Measurements from ENCODE around the gene UBE2G2. TPM values are rescaled to one million over a fixed set of nuclear protein-coding genes. Genes with fewer than 3 reads are reported as not detected.
A peak's percentile ranks its signal among the peaks of the same experiment; 100 is the strongest.

The UBE2G2 gene
- total and polyA plus RNA-seq, 9 donors: 45.9 to 106 (median 70.3) TPM

- Histone ChIP-seq H3K4me3 (ENCODE audit: low read length) (no peak overlapping the region), H3K36me3 (ENCODE audit: control insufficient read depth, insufficient read depth, low read length) (no peaks in the 10 kb centered on the region), H3K27me3 (ENCODE audit: control insufficient read depth, insufficient read depth, low read length) (no peaks in the 10 kb centered on the region), H3K27ac (ENCODE audit: low read length) (no peak overlapping the region), H3K4me1 (ENCODE audit: control insufficient read depth, insufficient read depth, low read length) (peaks cover 6% of the 10 kb centered on the region), H3K9me3 (replicated peaks; ENCODE audit: control insufficient read depth, low read depth, low read length) (peaks cover 3% of the 10 kb centered on the region)
- WGBS (ENCODE audit: insufficient coverage): 75% methylated on average over 19 of the region's 22 CpGs
- DNase-seq: no peak
These were observed 41.9 kb downstream of the UBE2G2 start for GRCh38 chr21:44759628-44760285.

- Histone ChIP-seq H3K36me3 (ENCODE audit: control insufficient read depth, insufficient read depth, low read length) (no peaks in the 10 kb centered on the region), H3K27me3 (ENCODE audit: control insufficient read depth, insufficient read depth, low read length) (no peaks in the 10 kb centered on the region), H3K27ac (ENCODE audit: low read length) (no peak overlapping the region), H3K4me3 (ENCODE audit: low read length) (no peak overlapping the region), H3K9me3 (replicated peaks; ENCODE audit: control insufficient read depth, low read depth, low read length) (peaks cover 3% of the 10 kb centered on the region), H3K4me1 (ENCODE audit: control insufficient read depth, insufficient read depth, low read length) (peaks cover 6% of the 10 kb centered on the region)
- WGBS (ENCODE audit: insufficient coverage): 65% methylated on average over 18 of the region's 26 CpGs
- DNase-seq: no peak
These were observed 42.6 kb downstream of the UBE2G2 start for GRCh38 chr21:44758781-44759627.

- H3K27ac ChIP-seq (ENCODE audit: low read length): no peak overlapping the region
- no peaks in the 10 kb centered on the region for H3K36me3 ChIP-seq (ENCODE audit: control insufficient read depth, insufficient read depth, low read length)
These were observed 43.5 kb downstream of the UBE2G2 start for GRCh38 chr21:44758141-44758561.

DNA sequence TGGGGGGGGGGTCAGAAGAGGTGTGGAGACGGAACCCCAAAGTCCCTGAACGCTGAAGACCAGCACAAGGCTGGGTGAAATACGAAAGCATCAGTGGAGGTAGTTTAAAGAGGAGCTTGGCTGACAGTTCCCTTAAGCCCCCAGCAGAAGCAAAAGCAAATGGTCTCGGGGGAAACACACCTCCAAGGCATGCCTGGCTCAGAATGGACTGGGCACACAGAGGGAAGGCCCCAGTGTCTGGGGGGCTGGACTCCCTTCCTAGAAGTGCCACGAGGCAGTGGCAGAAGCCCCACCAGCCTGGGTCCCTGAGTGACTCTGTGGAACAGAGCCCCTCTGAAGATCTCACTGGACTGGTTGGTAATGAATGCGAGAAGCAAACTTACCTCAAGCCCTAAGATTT lies 43.9 kb downstream of the UBE2G2 start:
- no peak for DNase-seq
- no peak overlapping the region for H3K4me3 ChIP-seq (ENCODE audit: low read length)
- 89% methylated on average over 5 of the region's 6 CpGs for WGBS (ENCODE audit: insufficient coverage)

More at GRCh38 chr21:44758141-44758561, 43.5 kb downstream of the UBE2G2 start:
- Histone ChIP-seq H3K27me3 (ENCODE audit: control insufficient read depth, insufficient read depth, low read length) (no peaks in the 10 kb centered on the region), H3K9me3 (replicated peaks; ENCODE audit: control insufficient read depth, low read depth, low read length) (peaks cover 3% of the 10 kb centered on the region), H3K4me1 (ENCODE audit: control insufficient read depth, insufficient read depth, low read length) (peaks cover 6% of the 10 kb centered on the region), H3K4me3 (ENCODE audit: low read length) (no peak overlapping the region)
- 92% methylated on average over 8 of the region's 8 CpGs for WGBS (ENCODE audit: insufficient coverage)
- DNase-seq: no peak

GRCh38 chr21:44756423-44757185 lies 45.0 kb downstream of the UBE2G2 start:
- Histone ChIP-seq H3K36me3 (ENCODE audit: control insufficient read depth, insufficient read depth, low read length) (no peaks in the 10 kb centered on the region), H3K27ac (ENCODE audit: low read length) (no peak overlapping the region), H3K4me1 (ENCODE audit: control insufficient read depth, insufficient read depth, low read length) (peaks cover 6% of the 10 kb centered on the region), H3K27me3 (ENCODE audit: control insufficient read depth, insufficient read depth, low read length) (no peaks in the 10 kb centered on the region), H3K9me3 (replicated peaks; ENCODE audit: control insufficient read depth, low read depth, low read length) (peaks cover 3% of the 10 kb centered on the region), H3K4me3 (ENCODE audit: low read length) (no peak overlapping the region)
- WGBS (ENCODE audit: insufficient coverage): 96% methylated on average over 18 of the region's 23 CpGs
- no peak for DNase-seq

More for the DNA sequence above, 43.9 kb downstream of the UBE2G2 start:
- Histone ChIP-seq H3K4me1 (ENCODE audit: control insufficient read depth, insufficient read depth, low read length) (peaks cover 6% of the 10 kb centered on the region), H3K36me3 (ENCODE audit: control insufficient read depth, insufficient read depth, low read length) (no peaks in the 10 kb centered on the region), H3K27me3 (ENCODE audit: control insufficient read depth, insufficient read depth, low read length) (no peaks in the 10 kb centered on the region), H3K9me3 (replicated peaks; ENCODE audit: control insufficient read depth, low read depth, low read length) (peaks cover 3% of the 10 kb centered on the region), H3K27ac (ENCODE audit: low read length) (no peak overlapping the region)

GRCh38 chr21:44755227-44755626 lies 46.4 kb downstream of the UBE2G2 start:
- H3K36me3 ChIP-seq (ENCODE audit: control insufficient read depth, insufficient read depth, low read length): no peaks in the 10 kb centered on the region
- WGBS (ENCODE audit: insufficient coverage): no CpG with 5 or more reads among the region's 5 CpGs
- no peaks in the 10 kb centered on the region for H3K27me3 ChIP-seq (ENCODE audit: control insufficient read depth, insufficient read depth, low read length)
- no peaks in the 10 kb centered on the region for H3K4me1 ChIP-seq (ENCODE audit: control insufficient read depth, insufficient read depth, low read length)
- H3K27ac ChIP-seq (ENCODE audit: low read length): no peak overlapping the region
- DNase-seq: no peak
- H3K4me3 ChIP-seq (ENCODE audit: low read length): no peak overlapping the region
- peaks cover 3% of the 10 kb centered on the region for H3K9me3 ChIP-seq (replicated peaks; ENCODE audit: control insufficient read depth, low read depth, low read length)

DNA sequence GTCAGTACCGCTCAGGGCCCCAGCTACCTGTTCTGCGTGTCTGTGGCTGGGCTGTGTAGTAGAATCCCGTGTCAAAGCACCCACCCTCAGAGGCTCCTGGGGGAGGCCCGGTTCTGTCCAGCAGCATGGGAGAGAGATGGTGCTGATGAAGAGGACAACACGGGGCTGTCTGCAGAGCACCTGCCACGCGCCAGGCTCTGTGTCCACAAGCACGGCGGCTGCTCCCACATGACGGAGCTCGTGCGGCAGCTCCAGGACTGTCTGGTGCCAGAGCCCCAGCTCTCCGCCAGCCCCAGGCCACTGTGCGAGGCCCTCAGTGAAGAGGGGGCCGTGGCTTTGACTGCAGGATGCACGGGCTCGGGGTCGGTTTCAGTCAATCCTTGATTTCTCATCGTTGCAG lies 48.3 kb downstream of the UBE2G2 start:
- Histone ChIP-seq H3K4me3 (ENCODE audit: low read length) (no peak overlapping the region), H3K36me3 (ENCODE audit: control insufficient read depth, insufficient read depth, low read length) (no peaks in the 10 kb centered on the region), H3K4me1 (ENCODE audit: control insufficient read depth, insufficient read depth, low read length) (peaks cover 9% of the 10 kb centered on the region), H3K27me3 (ENCODE audit: control insufficient read depth, insufficient read depth, low read length) (peaks cover 11% of the 10 kb centered on the region), H3K27ac (ENCODE audit: low read length) (no peak overlapping the region), H3K9me3 (replicated peaks; ENCODE audit: control insufficient read depth, low read depth, low read length) (peaks cover 3% of the 10 kb centered on the region)
- 64% methylated on average over 15 of the region's 19 CpGs for WGBS (ENCODE audit: insufficient coverage)
- no peak for DNase-seq

DNA sequence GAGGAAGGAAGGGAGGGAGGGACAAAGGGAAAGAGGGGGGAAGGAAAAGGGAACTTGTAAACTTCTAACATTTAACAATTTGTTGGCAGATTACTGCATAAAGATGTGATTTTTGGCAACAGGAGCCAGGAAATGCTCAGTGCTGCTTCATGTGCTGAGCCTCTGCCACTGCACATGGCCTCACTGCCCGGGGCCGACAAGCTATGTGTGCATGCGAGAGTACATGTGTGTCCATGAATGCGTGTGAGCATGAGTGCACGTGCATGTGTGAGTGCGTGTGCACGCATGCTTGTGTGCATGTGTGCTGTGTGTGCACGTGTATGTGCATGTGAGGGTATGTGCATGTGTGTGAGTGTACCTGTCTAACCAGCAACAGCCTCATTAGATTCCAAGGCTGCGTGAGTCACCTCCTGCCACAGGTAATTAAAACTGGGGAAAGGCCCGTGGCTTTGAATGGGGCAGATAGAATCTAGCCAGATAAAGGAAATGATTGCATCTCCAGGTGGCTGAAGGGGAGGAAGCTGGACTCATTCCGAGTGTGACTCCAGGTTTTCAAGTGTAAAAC lies 48.9 kb downstream of the UBE2G2 start:
- H3K27ac ChIP-seq (ENCODE audit: low read length): no peak overlapping the region
- no peak overlapping the region for H3K4me3 ChIP-seq (ENCODE audit: low read length)

DNA sequence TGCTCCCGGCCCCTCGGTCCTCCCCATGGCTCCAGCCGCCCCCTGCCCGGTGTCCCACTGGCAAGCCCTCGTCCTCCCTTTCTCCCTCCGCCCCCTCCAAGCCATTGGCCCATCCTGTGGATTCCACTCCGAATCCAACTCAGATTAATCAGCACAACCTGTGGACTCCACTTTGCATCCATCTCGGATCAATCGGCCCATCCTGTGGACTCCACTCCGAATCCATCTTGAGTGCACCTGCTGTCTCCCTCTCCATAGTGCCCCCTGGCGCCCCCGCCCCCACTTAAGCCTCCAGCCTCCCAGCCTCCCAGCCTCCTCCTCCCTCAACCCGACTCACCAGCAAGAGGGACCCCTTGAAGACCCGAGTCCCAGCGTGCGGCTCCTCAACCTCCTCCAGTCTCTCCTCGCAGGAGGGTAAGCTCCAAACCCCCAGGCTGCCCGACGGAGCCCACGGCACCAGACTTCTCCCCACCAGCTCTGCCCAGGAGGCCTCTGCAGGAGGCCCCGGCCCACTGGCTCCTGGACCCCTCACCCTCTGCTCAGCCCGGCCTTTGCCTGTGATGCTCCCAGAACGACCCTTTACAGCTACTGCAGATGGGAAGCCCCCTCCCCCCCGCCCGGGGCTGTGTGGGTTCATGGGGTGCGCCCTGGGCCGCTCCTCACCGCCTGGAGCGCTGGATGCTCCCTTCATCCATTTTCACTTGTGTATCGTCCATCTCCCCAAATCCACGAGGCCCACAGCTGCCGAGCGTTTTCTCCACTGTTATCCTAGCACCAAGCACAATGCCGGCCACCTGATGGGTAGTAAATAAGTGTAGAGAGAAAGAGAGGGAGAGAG lies 49.6 kb downstream of the UBE2G2 start:
- H3K4me3 ChIP-seq (ENCODE audit: low read length): no peak overlapping the region
- 85% methylated on average over 15 of the region's 34 CpGs for WGBS (ENCODE audit: insufficient coverage)
- peaks cover 3% of the 10 kb centered on the region for H3K9me3 ChIP-seq (replicated peaks; ENCODE audit: control insufficient read depth, low read depth, low read length)
- no peak overlapping the region for H3K27ac ChIP-seq (ENCODE audit: low read length)
- peaks cover 9% of the 10 kb centered on the region for H3K4me1 ChIP-seq (ENCODE audit: control insufficient read depth, insufficient read depth, low read length)
- peaks cover 11% of the 10 kb centered on the region for H3K27me3 ChIP-seq (ENCODE audit: control insufficient read depth, insufficient read depth, low read length)
- DNase-seq: no peak
- no peaks in the 10 kb centered on the region for H3K36me3 ChIP-seq (ENCODE audit: control insufficient read depth, insufficient read depth, low read length)

More for the DNA sequence above, 48.9 kb downstream of the UBE2G2 start:
- Histone ChIP-seq H3K9me3 (replicated peaks; ENCODE audit: control insufficient read depth, low read depth, low read length) (peaks cover 3% of the 10 kb centered on the region), H3K36me3 (ENCODE audit: control insufficient read depth, insufficient read depth, low read length) (no peaks in the 10 kb centered on the region), H3K27me3 (ENCODE audit: control insufficient read depth, insufficient read depth, low read length) (peaks cover 11% of the 10 kb centered on the region), H3K4me1 (ENCODE audit: control insufficient read depth, insufficient read depth, low read length) (peaks cover 9% of the 10 kb centered on the region)
- peak; percentile 75 for DNase-seq
- whole genome bisulfite sequencing (ENCODE audit: insufficient coverage): 51% methylated on average over 10 of the region's 11 CpGs
